Activated CD8-positive, alpha-beta memory T cell treated with anti-CD3 and anti-CD28 coated beads, Interleukin-2, amount 50 U/mL, for 24 hours (primary cell): ENCODE results near the gene WDR18.
A peak's percentile ranks its signal among the peaks of the same experiment; 100 is the strongest.

Experiments used
- DNase-seq: peaks from one replicate; pipeline ENCODE4 v3.0.0-alpha.2; 2020; ENCODE audit errors: extremely low read depth

The WDR18 gene

GRCh38 chr19:964761-965694, 19.1 kb upstream of the WDR18 start:
- DNase-seq: no peak

GRCh38 chr19:966485-967088, 17.6 kb upstream of the WDR18 start:
- no peak for DNase-seq

GRCh38 chr19:970695-971094, 13.4 kb upstream of the WDR18 start:
- no peak for DNase-seq

- DNase-seq: no peak
These were observed 12.3 kb upstream of the WDR18 start for GRCh38 chr19:971795-972194.

- DNase-seq: no peak
These were observed 11.9 kb upstream of the WDR18 start for GRCh38 chr19:972281-972680.

- no peak for DNase-seq
These were observed 10.2 kb upstream of the WDR18 start for GRCh38 chr19:973726-974563.

- DNase-seq: no peak
These were observed 9.4 kb upstream of the WDR18 start for GRCh38 chr19:974564-975257.

DNA sequence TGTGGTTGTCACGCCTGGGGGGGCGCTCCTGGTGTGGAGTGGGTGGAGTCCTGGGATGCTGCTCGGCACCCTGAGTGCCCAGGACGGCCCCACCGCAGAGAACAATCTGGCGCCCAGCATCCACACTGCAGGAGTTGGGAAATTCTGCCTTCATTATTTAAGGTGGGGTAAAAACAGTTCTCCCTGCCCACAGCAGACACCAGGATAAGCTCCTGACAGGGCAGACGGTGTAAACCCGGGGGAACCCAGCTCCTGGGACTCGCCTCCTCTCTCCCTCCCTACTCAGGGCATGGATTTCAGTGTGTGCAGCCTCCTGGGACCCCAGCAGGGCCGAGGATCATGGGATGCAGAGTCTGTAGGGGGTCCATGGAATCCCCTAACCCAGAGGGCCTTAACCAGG, 7.7 kb upstream of the WDR18 start:
- no peak for DNase-seq

GRCh38 chr19:977058-977464, 7.1 kb upstream of the WDR18 start:
- DNase-seq: no peak

GRCh38 chr19:979318-979741, 4.8 kb upstream of the WDR18 start:
- DNase-seq: no peak

- no peak for DNase-seq
These were observed 3.8 kb upstream of the WDR18 start for GRCh38 chr19:980133-980998.

- DNase-seq: no peak
These were observed 1.5 kb upstream of the WDR18 start for GRCh38 chr19:982567-983170.

DNA sequence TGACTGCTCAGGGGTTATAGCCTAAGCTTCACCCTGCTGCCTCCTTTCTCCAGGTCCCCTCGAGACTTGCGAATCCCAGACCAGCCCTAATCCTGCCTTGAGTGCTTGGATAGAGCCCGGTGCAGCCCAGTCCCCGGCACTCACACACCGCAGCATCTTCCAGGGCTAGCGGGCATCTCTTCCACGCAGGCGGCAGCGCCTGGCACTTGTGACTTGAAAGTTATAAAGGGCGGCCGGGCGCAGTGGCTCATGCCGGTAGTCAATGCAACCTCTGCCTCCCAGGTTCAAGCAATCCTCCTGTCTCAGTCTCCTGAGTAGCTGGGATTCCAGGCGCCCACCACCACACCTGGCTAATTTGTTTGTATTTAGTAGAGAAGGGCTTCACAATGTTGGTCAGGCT, 1.9 kb downstream of the WDR18 start:
- DNase-seq: no peak

GRCh38 chr19:988081-988480, 3.9 kb downstream of the WDR18 start:
- DNase-seq: no peak

DNA sequence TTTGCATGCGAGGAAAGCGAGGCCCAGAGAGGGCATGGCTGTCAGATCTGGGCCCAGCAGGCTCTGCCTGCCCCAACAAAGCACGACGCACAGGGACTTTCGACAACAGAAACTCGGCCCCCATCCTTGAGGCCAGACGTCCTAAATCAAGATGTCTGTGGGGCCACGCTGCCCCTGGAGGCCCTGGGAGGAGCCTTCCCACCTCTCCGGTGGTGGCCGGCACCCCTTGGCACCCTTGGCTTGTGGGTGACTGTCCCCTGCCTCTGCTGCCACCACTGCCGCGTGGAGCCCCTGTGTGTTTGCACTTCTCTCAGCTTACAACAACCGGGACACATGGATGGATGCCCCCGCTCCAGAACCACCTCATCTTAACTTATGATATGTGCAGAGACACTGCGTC, 4.4 kb downstream of the WDR18 start:
- DNase-seq: no peak

GRCh38 chr19:989381-990081, 5.4 kb downstream of the WDR18 start:
- DNase-seq: no peak

DNA sequence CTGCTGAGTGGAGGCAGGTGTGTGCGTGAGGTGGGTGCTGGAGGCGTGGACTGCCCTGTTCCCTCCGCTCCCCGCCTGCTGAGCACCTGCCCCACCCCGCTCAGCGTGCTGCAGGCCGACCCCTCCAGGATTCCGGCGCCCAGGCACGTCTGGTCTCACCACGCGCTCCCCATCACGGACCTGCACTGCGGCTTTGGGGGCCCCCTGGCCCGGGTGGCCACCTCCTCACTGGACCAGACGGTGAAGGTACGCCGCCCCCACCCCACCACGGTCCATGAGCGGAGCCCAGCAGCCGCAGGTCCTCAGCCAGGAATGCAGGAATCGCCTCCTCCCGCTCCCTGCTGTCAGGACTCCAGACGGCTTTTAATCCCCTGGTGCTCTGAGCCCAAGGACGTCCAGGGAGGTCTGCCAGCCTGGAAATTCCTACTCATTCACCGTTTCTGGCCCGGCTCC, 6.0 kb downstream of the WDR18 start:
- no peak for DNase-seq

- no peak for DNase-seq
These were observed 6.6 kb downstream of the WDR18 start for GRCh38 chr19:990746-991145.

GRCh38 chr19:991174-991931, 7.2 kb downstream of the WDR18 start:
- DNase-seq: peak; percentile 24
